Measurements from ENCODE around the gene NUTF2. TPM values are rescaled to one million over a fixed set of nuclear protein-coding genes. Genes with fewer than 3 reads are reported as not detected.

Gene NUTF2
- total RNA-seq, 2 experiments from 2014 or later: 152 to 157 TPM

- Mint-ChIP-seq H3K36me3 (ENCODE audit: low read depth) (peaks cover 17% of the 10 kb centered on the region), H3K27ac (no peak overlapping the region), H3K27me3 (no peaks in the 10 kb centered on the region), H3K4me1 (ENCODE audit: low read depth) (no peaks in the 10 kb centered on the region), H3K4me3 (no peak overlapping the region), H3K9me3 (no peaks in the 10 kb centered on the region)
- intact Hi-C loops (cut with micrococcal nuclease): loop anchor here (2.0 kb wide), 1 partner anchor 45 kb away; no protein-coding TSS in a partner anchor
- ATAC-seq (peak; percentile 87), DNase-seq (peak; percentile 83)
- peak; percentile 94 for TF ChIP-seq CTCF (IDR thresholded peaks at IDR 0.05)
- ChIA-PET POLR2A (interaction anchor here (0.5 to 2.0 kb wide), 9 partner anchors 9 to 82 kb away, joined by 3 to 8 read pairs (median 3); partner anchors contain the start of genes CENPT and EDC4), CTCF (interaction anchor here (0.6 to 6.3 kb wide), 41 partner anchors 8 to 1252 kb away, joined by 3 to 81 read pairs (median 6); partner anchors contain the start of genes ATP6V0D1, CENPT, CTRL and DDX28)
Measured at GRCh38 chr16:67883872-67884261, 37.1 kb downstream of the NUTF2 start.

- DNase-seq (no peak), ATAC-seq (no peak)
- no peaks in the 10 kb centered on the region for H3K4me1 Mint-ChIP-seq (ENCODE audit: low read depth)
- no peak for TF ChIP-seq CTCF (IDR thresholded peaks at IDR 0.05)
- H3K36me3 Mint-ChIP-seq (ENCODE audit: low read depth): peaks cover 10% of the 10 kb centered on the region
- no peak within 1 kb of the TSS for H3K4me3 Mint-ChIP-seq
- no peaks in the 10 kb centered on the region for H3K9me3 Mint-ChIP-seq
- intact Hi-C loops (cut with micrococcal nuclease): no loop called here
- ChIA-PET POLR2A (interaction anchor here (1.0 to 2.0 kb wide), 5 partner anchors 8 to 37 kb away, joined by 3 to 8 read pairs (median 3); partner anchors contain the start of genes CENPT and EDC4), CTCF (interaction anchor here (1.2 to 6.3 kb wide), 28 partner anchors 8 to 403 kb away, joined by 3 to 81 read pairs (median 12); partner anchors contain the start of genes ATP6V0D1, CTRL, EDC4 and GFOD2)
- H3K27me3 Mint-ChIP-seq: no peaks in the 10 kb centered on the region
- no peak within 1 kb of the TSS for H3K27ac Mint-ChIP-seq
Measured at GRCh38 chr16:67884684-67885083, 38.0 kb downstream of the NUTF2 start, which contains the start of gene NRN1L. Gene NRN1L (plus strand): TSS chr16:67884885. CDS start chr16:67884904, 19 bp downstream.

GRCh38 chr16:67885545-67885944, 38.8 kb downstream of the NUTF2 start:
- Mint-ChIP-seq H3K27me3 (no peaks in the 10 kb centered on the region), H3K9me3 (no peaks in the 10 kb centered on the region), H3K4me3 (no peak overlapping the region), H3K36me3 (ENCODE audit: low read depth) (peaks cover 7% of the 10 kb centered on the region), H3K27ac (no peak overlapping the region), H3K4me1 (ENCODE audit: low read depth) (no peaks in the 10 kb centered on the region)
- ChIA-PET CTCF (interaction anchor here (0.7 to 6.3 kb wide), 8 partner anchors 7 to 364 kb away, joined by 3 to 81 read pairs (median 18); partner anchors contain the start of gene PSKH1), POLR2A (interaction anchor here (0.7 to 1.3 kb wide), 3 partner anchors 39 to 57 kb away, joined by 3 to 4 read pairs (median 3); no protein-coding TSS in a partner anchor)
- ATAC-seq (no peak), DNase-seq (no peak)
- intact Hi-C loops (cut with micrococcal nuclease): no loop called here
- no peak for TF ChIP-seq CTCF (IDR thresholded peaks at IDR 0.05)

GRCh38 chr16:67885976-67886375, 39.2 kb downstream of the NUTF2 start:
- Mint-ChIP-seq H3K4me3 (no peak overlapping the region), H3K27ac (no peak overlapping the region), H3K36me3 (ENCODE audit: low read depth) (peaks cover 7% of the 10 kb centered on the region), H3K4me1 (ENCODE audit: low read depth) (no peaks in the 10 kb centered on the region), H3K27me3 (no peaks in the 10 kb centered on the region), H3K9me3 (no peaks in the 10 kb centered on the region)
- no peak for TF ChIP-seq CTCF (IDR thresholded peaks at IDR 0.05)
- ChIA-PET CTCF (interaction anchor here (0.7 to 6.3 kb wide), 6 partner anchors 9 to 365 kb away, joined by 3 to 81 read pairs (median 5); no protein-coding TSS in a partner anchor), POLR2A (interaction anchor here (0.7 to 1.5 kb wide), 4 partner anchors 38 to 57 kb away, joined by 3 to 6 read pairs (median 4); no protein-coding TSS in a partner anchor)
- DNase-seq: no peak
- no peak for ATAC-seq
- intact Hi-C loops (cut with micrococcal nuclease): no loop called here

- TF ChIP-seq CTCF (IDR thresholded peaks at IDR 0.05): no peak
- DNase-seq (no peak), ATAC-seq (no peak)
- no peaks in the 10 kb centered on the region for H3K27me3 Mint-ChIP-seq
- H3K9me3 Mint-ChIP-seq: no peaks in the 10 kb centered on the region
- intact Hi-C loops (cut with micrococcal nuclease): no loop called here
- POLR2A ChIA-PET: interaction anchor here (0.7 to 1.5 kb wide), 4 partner anchors 38 to 58 kb away, joined by 3 to 6 read pairs (median 4); no protein-coding TSS in a partner anchor
- CTCF ChIA-PET: interaction anchor here (0.7 to 6.3 kb wide), 6 partner anchors 10 to 365 kb away, joined by 3 to 81 read pairs (median 5); no protein-coding TSS in a partner anchor
- H3K27ac Mint-ChIP-seq: peak overlapping the region; percentile 10
- no peaks in the 10 kb centered on the region for H3K4me1 Mint-ChIP-seq (ENCODE audit: low read depth)
- H3K36me3 Mint-ChIP-seq (ENCODE audit: low read depth): peaks cover 7% of the 10 kb centered on the region
- H3K4me3 Mint-ChIP-seq: no peak overlapping the region
Measured at GRCh38 chr16:67886387-67886786, 39.7 kb downstream of the NUTF2 start.

Measured in activated CD8-positive, alpha-beta T cell treated with anti-CD3 and anti-CD28 coated beads for 36 hours (primary cell).